K562 (cell line): ENCODE measurements around the gene ABITRAM. TPM values are rescaled to one million over a fixed set of nuclear protein-coding genes. Genes with fewer than 3 reads are reported as not detected.

Experiments
- ATF1 ChIP-seq, 2 experiments: fragments of 450-650 bp in 1 of 2; IDR thresholded peaks; 2 replicates each; pipeline ENCODE4 v1.6.1; 2016; ENCODE audit warnings: missing compliant biosample characterization in 1 of 2, missing genetic modification characterization in 1 of 2
- CBFA2T3 ChIP-seq: fragments of 450-650 bp; IDR thresholded peaks from 2 replicates; pipeline ENCODE4 v1.6.1; 2017
- EWSR1 ChIP-seq: fragments of 450-650 bp; IDR thresholded peaks from 2 replicates; pipeline ENCODE4 v1.6.1; 2018; ENCODE audit warnings: borderline replicate concordance, mild to moderate bottlenecking, low read depth, moderate library complexity; ENCODE audit not compliant: partially characterized antibody
- LEF1 ChIP-seq: fragments of 450-650 bp; IDR thresholded peaks from 2 replicates; pipeline ENCODE4 v1.6.1; 2016; ENCODE audit warnings: mild to moderate bottlenecking
- PURB ChIP-seq: sonication (generic); formaldehyde crosslinking; IDR thresholded peaks from 2 replicates; pipeline ENCODE4 v1.9.0; 2021; ENCODE audit warnings: low read depth, mild to moderate bottlenecking, missing genetic modification reagents
- SMAD4 ChIP-seq: fragments of 250-450 bp; sonication (Bioruptor Pico); conservative IDR thresholded peaks from 2 replicates; pipeline ENCODE4 v1.8.0; 2021; ENCODE audit warnings: inconsistent platforms, mild to moderate bottlenecking, moderate library complexity
- ZNF75A ChIP-seq: fragments of 450-650 bp; formaldehyde crosslinking; IDR thresholded peaks from 2 replicates; pipeline ENCODE4 v1.4.0; 2020; ENCODE audit warnings: mild to moderate bottlenecking
- polyA plus RNA-seq, 8 experiments: library from polyadenylated mRNA; depleted of rRNA in 4 of 8; stranded (reverse) in 5 of 8; unstranded in 3 of 8; fragments of >200 nt; fragmentation: Nextera tagmentation in 2 of 8; fragmentation: Illumina TruSeq in 1 of 8; extraction: Ambion mirVana in 2 of 8; extraction: Trizol in 1 of 8; gene quantifications; 2 replicates each; pipeline versions ENCODE4 v1.2.1 to v1.2.3, GENCODE V29; 2011 to 2014; ENCODE audit warnings: inconsistent platforms in 1 of 8, missing spikeins in 1 of 8
- total RNA-seq, 7 experiments: library from RNA; depleted of rRNA in 6 of 7; stranded (reverse); fragments of >200 nt in 6 of 7; fragmentation: Illumina TruSeq in 2 of 7; extraction: Trizol in 2 of 7; gene quantifications; 2 replicates each; pipeline versions ENCODE4 v1.2.1 to v1.2.3, GENCODE V29; 2011 to 2021; ENCODE audit warnings: low replicate concordance in 1 of 7
- TF ChIP-seq, protein P1 (sequence below): fragments of 450-650 bp; IDR thresholded peaks from 2 replicates; pipeline ENCODE4 v1.6.1; 2016; ENCODE audit warnings: mild to moderate bottlenecking, moderate library complexity
- TF ChIP-seq, protein P2 (sequence below): IDR thresholded peaks from 2 replicates; pipeline ENCODE4 v1.6.1; 2014; ENCODE audit warnings: antibody characterized with exemption
- TF ChIP-seq, protein P3 (sequence below): fragments of 250-450 bp; sonication (Bioruptor Pico); IDR thresholded peaks from 2 replicates; pipeline ENCODE4 v1.8.0; 2021; ENCODE audit warnings: moderate library complexity, mild to moderate bottlenecking, inconsistent platforms
- TF ChIP-seq, protein P4 (sequence below): fragments of 250-450 bp; sonication (Bioruptor Pico); IDR thresholded peaks from 2 replicates; pipeline ENCODE4 v1.4.0; 2020

ABITRAM gene
- total and polyA plus RNA-seq, 9 of the 15 experiments (the other 6 are each of a cell fraction or from before 2014, with no cell fraction given), result 8.9 to 47.6 (median 28.4) TPM

DNA sequence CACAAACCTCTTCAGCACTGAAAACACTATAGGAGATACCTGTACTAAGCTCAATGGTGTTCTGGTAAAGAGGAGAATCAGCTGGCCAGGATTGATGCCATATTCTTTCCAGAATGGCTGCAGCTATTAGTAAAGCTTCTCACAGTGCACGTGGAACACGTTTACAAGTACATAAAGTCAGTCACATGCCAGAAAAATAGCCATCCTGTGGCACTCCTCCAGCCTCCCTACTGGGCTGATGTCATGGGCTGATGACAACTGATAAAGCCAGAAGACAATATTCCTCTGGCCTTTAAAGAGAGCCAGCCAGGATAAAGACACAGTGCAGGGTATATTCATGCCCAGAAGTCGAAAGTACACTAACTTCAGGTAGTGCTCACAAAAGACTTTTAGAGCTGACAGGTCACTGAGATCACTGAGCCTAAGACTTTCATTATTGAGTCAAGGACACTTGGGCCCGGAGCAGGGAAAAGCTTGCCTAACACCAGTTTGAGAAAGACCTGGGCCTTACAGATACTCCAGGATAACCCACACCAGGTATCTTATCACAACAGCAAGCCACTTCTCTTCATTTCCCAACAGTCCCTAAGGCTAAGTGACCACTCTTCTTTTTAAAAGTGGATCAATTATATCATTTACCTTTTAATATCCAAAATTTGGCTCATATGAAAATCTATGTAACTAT, 29.4 kb downstream of the ABITRAM start (continued):
- TF ChIP-seq, protein P1, sequence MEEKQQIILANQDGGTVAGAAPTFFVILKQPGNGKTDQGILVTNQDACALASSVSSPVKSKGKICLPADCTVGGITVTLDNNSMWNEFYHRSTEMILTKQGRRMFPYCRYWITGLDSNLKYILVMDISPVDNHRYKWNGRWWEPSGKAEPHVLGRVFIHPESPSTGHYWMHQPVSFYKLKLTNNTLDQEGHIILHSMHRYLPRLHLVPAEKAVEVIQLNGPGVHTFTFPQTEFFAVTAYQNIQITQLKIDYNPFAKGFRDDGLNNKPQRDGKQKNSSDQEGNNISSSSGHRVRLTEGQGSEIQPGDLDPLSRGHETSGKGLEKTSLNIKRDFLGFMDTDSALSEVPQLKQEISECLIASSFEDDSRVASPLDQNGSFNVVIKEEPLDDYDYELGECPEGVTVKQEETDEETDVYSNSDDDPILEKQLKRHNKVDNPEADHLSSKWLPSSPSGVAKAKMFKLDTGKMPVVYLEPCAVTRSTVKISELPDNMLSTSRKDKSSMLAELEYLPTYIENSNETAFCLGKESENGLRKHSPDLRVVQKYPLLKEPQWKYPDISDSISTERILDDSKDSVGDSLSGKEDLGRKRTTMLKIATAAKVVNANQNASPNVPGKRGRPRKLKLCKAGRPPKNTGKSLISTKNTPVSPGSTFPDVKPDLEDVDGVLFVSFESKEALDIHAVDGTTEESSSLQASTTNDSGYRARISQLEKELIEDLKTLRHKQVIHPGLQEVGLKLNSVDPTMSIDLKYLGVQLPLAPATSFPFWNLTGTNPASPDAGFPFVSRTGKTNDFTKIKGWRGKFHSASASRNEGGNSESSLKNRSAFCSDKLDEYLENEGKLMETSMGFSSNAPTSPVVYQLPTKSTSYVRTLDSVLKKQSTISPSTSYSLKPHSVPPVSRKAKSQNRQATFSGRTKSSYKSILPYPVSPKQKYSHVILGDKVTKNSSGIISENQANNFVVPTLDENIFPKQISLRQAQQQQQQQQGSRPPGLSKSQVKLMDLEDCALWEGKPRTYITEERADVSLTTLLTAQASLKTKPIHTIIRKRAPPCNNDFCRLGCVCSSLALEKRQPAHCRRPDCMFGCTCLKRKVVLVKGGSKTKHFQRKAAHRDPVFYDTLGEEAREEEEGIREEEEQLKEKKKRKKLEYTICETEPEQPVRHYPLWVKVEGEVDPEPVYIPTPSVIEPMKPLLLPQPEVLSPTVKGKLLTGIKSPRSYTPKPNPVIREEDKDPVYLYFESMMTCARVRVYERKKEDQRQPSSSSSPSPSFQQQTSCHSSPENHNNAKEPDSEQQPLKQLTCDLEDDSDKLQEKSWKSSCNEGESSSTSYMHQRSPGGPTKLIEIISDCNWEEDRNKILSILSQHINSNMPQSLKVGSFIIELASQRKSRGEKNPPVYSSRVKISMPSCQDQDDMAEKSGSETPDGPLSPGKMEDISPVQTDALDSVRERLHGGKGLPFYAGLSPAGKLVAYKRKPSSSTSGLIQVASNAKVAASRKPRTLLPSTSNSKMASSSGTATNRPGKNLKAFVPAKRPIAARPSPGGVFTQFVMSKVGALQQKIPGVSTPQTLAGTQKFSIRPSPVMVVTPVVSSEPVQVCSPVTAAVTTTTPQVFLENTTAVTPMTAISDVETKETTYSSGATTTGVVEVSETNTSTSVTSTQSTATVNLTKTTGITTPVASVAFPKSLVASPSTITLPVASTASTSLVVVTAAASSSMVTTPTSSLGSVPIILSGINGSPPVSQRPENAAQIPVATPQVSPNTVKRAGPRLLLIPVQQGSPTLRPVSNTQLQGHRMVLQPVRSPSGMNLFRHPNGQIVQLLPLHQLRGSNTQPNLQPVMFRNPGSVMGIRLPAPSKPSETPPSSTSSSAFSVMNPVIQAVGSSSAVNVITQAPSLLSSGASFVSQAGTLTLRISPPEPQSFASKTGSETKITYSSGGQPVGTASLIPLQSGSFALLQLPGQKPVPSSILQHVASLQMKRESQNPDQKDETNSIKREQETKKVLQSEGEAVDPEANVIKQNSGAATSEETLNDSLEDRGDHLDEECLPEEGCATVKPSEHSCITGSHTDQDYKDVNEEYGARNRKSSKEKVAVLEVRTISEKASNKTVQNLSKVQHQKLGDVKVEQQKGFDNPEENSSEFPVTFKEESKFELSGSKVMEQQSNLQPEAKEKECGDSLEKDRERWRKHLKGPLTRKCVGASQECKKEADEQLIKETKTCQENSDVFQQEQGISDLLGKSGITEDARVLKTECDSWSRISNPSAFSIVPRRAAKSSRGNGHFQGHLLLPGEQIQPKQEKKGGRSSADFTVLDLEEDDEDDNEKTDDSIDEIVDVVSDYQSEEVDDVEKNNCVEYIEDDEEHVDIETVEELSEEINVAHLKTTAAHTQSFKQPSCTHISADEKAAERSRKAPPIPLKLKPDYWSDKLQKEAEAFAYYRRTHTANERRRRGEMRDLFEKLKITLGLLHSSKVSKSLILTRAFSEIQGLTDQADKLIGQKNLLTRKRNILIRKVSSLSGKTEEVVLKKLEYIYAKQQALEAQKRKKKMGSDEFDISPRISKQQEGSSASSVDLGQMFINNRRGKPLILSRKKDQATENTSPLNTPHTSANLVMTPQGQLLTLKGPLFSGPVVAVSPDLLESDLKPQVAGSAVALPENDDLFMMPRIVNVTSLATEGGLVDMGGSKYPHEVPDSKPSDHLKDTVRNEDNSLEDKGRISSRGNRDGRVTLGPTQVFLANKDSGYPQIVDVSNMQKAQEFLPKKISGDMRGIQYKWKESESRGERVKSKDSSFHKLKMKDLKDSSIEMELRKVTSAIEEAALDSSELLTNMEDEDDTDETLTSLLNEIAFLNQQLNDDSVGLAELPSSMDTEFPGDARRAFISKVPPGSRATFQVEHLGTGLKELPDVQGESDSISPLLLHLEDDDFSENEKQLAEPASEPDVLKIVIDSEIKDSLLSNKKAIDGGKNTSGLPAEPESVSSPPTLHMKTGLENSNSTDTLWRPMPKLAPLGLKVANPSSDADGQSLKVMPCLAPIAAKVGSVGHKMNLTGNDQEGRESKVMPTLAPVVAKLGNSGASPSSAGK, result peak; percentile 68
- TF ChIP-seq, protein P2, sequence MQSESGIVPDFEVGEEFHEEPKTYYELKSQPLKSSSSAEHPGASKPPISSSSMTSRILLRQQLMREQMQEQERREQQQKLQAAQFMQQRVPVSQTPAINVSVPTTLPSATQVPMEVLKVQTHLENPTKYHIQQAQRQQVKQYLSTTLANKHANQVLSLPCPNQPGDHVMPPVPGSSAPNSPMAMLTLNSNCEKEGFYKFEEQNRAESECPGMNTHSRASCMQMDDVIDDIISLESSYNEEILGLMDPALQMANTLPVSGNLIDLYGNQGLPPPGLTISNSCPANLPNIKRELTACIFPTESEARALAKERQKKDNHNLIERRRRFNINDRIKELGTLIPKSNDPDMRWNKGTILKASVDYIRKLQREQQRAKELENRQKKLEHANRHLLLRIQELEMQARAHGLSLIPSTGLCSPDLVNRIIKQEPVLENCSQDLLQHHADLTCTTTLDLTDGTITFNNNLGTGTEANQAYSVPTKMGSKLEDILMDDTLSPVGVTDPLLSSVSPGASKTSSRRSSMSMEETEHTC, result peak; percentile 62
- TF ChIP-seq, protein P3, sequence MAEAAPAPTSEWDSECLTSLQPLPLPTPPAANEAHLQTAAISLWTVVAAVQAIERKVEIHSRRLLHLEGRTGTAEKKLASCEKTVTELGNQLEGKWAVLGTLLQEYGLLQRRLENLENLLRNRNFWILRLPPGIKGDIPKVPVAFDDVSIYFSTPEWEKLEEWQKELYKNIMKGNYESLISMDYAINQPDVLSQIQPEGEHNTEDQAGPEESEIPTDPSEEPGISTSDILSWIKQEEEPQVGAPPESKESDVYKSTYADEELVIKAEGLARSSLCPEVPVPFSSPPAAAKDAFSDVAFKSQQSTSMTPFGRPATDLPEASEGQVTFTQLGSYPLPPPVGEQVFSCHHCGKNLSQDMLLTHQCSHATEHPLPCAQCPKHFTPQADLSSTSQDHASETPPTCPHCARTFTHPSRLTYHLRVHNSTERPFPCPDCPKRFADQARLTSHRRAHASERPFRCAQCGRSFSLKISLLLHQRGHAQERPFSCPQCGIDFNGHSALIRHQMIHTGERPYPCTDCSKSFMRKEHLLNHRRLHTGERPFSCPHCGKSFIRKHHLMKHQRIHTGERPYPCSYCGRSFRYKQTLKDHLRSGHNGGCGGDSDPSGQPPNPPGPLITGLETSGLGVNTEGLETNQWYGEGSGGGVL (CRISPR knock-in tag), result no peak
- no peak for TF ChIP-seq ATF1 (CRISPR knock-in tag; IDR thresholded peaks at IDR 0.05)
- TF ChIP-seq ATF1 (tag; IDR thresholded peaks at IDR 0.05), result peak; percentile 72
- TF ChIP-seq LEF1, result 0 out of 2 replicates have a peak, but pooled peaks have one; percentile 39
- TF ChIP-seq EWSR1, result no peak
- TF ChIP-seq, protein P4, sequence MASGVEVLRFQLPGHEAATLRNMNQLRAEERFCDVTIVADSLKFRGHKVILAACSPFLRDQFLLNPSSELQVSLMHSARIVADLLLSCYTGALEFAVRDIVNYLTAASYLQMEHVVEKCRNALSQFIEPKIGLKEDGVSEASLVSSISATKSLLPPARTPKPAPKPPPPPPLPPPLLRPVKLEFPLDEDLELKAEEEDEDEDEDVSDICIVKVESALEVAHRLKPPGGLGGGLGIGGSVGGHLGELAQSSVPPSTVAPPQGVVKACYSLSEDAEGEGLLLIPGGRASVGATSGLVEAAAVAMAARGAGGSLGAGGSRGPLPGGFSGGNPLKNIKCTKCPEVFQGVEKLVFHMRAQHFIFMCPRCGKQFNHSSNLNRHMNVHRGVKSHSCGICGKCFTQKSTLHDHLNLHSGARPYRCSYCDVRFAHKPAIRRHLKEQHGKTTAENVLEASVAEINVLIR (CRISPR knock-in tag), result 0 out of 2 replicates have a peak, but pooled peaks have one; percentile 45
- 0 out of 2 replicates have a peak, but pooled peaks have one; percentile 33 for TF ChIP-seq SMAD4 (CRISPR knock-in tag)
- no peak for TF ChIP-seq ZNF75A
- TF ChIP-seq PURB (CRISPR knock-in tag), result no peak
- peak; percentile 74 for TF ChIP-seq CBFA2T3
